Measurements from ENCODE around the gene HOXA3.
A peak's percentile ranks its signal among the peaks of the same experiment; 100 is the strongest.

Gene HOXA3

GRCh38 chr7:27174874-27175625 lies 22.7 kb upstream of the HOXA3 start:
- Histone ChIP-seq H3K79me2 (ENCODE audit: control insufficient read depth, insufficient read depth, low read length, unreplicated experiment) (no peaks in the 10 kb centered on the region), H3K27ac (ENCODE audit: low read depth, low read length) (no peak overlapping the region), H3K27me3 (ENCODE audit: insufficient read depth, low read length) (peaks cover 93% of the 10 kb centered on the region), H2AFZ (ENCODE audit: low read length, unreplicated experiment) (no peak overlapping the region), H3K36me3 (ENCODE audit: insufficient read depth, low read length) (no peaks in the 10 kb centered on the region), H3K4me1 (ENCODE audit: control insufficient read depth, insufficient read depth, low read length, unreplicated experiment) (peaks cover 3% of the 10 kb centered on the region), H3K4me3 (ENCODE audit: low read depth, low read length) (no peak overlapping the region)

GRCh38 chr7:27173956-27174873 lies 21.8 kb upstream of the HOXA3 start, which contains the start of gene HOXA10:
HOXA10 (minus strand) TSS chr7:27174320; CDS start chr7:27174306, 14 bp downstream.
- H3K4me3 ChIP-seq (ENCODE audit: low read depth, low read length): peak within 1 kb of the TSS; percentile 58

GRCh38 chr7:27173511-27173955 lies 21.1 kb upstream of the HOXA3 start:
- Histone ChIP-seq H3K27me3 (ENCODE audit: insufficient read depth, low read length) (peaks cover 94% of the 10 kb centered on the region), H3K4me3 (ENCODE audit: low read depth, low read length) (peak overlapping the region; percentile 58), H3K27ac (ENCODE audit: low read depth, low read length) (no peak overlapping the region)

More at GRCh38 chr7:27173956-27174873, 21.8 kb upstream of the HOXA3 start, which contains the start of gene HOXA10:
- Histone ChIP-seq H3K79me2 (ENCODE audit: control insufficient read depth, insufficient read depth, low read length, unreplicated experiment) (no peaks in the 10 kb centered on the region), H3K27ac (ENCODE audit: low read depth, low read length) (no peak within 1 kb of the TSS), H3K27me3 (ENCODE audit: insufficient read depth, low read length) (peaks cover 94% of the 10 kb centered on the region), H2AFZ (ENCODE audit: low read length, unreplicated experiment) (no peak within 1 kb of the TSS), H3K36me3 (ENCODE audit: insufficient read depth, low read length) (no peaks in the 10 kb centered on the region), H3K4me1 (ENCODE audit: control insufficient read depth, insufficient read depth, low read length, unreplicated experiment) (no peaks in the 10 kb centered on the region)

GRCh38 chr7:27172823-27173510 lies 20.6 kb upstream of the HOXA3 start:
- Histone ChIP-seq H3K27ac (ENCODE audit: low read depth, low read length) (no peak overlapping the region), H3K79me2 (ENCODE audit: control insufficient read depth, insufficient read depth, low read length, unreplicated experiment) (no peaks in the 10 kb centered on the region), H3K4me1 (ENCODE audit: control insufficient read depth, insufficient read depth, low read length, unreplicated experiment) (no peaks in the 10 kb centered on the region), H3K4me3 (ENCODE audit: low read depth, low read length) (peak overlapping the region; percentile 58), H3K27me3 (ENCODE audit: insufficient read depth, low read length) (peaks cover 94% of the 10 kb centered on the region), H3K36me3 (ENCODE audit: insufficient read depth, low read length) (no peaks in the 10 kb centered on the region), H2AFZ (ENCODE audit: low read length, unreplicated experiment) (no peak overlapping the region)

More at GRCh38 chr7:27173511-27173955, 21.1 kb upstream of the HOXA3 start:
- H3K36me3 ChIP-seq (ENCODE audit: insufficient read depth, low read length): no peaks in the 10 kb centered on the region
- H2AFZ ChIP-seq (ENCODE audit: low read length, unreplicated experiment): no peak overlapping the region
- H3K4me1 ChIP-seq (ENCODE audit: control insufficient read depth, insufficient read depth, low read length, unreplicated experiment): no peaks in the 10 kb centered on the region
- H3K79me2 ChIP-seq (ENCODE audit: control insufficient read depth, insufficient read depth, low read length, unreplicated experiment): no peaks in the 10 kb centered on the region

DNA sequence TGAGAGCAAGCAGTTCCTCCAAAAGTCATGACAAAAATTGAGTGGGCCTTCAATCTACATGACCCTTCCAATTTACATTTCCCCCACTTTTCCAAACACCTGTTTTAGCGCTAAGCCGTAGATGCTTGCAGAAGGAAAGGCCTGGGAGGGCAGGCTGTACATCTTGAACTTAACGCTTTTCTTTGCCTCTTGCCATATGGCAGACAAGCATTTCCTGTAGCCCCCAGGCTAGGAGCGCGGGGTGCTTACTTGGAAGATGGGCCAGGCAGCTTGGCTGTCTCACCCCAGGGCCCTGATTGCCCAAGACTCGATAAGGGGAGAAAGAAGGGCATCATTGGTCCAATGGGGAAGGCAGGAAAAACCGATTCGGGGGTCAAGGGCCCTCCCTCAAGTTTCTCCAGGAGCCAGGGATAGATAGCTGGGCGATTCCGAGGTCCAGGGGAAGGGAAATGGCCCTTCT lies 20.0 kb upstream of the HOXA3 start:
- H3K4me1 ChIP-seq (ENCODE audit: control insufficient read depth, insufficient read depth, low read length, unreplicated experiment): no peaks in the 10 kb centered on the region
- no peak overlapping the region for H3K27ac ChIP-seq (ENCODE audit: low read depth, low read length)
- peaks cover 96% of the 10 kb centered on the region for H3K27me3 ChIP-seq (ENCODE audit: insufficient read depth, low read length)
- no peak overlapping the region for H2AFZ ChIP-seq (ENCODE audit: low read length, unreplicated experiment)
- H3K4me3 ChIP-seq (ENCODE audit: low read depth, low read length): peak overlapping the region; percentile 58; the same call in 1 of the 2 replicates
- H3K36me3 ChIP-seq (ENCODE audit: insufficient read depth, low read length): no peaks in the 10 kb centered on the region
- H3K79me2 ChIP-seq (ENCODE audit: control insufficient read depth, insufficient read depth, low read length, unreplicated experiment): no peaks in the 10 kb centered on the region

DNA sequence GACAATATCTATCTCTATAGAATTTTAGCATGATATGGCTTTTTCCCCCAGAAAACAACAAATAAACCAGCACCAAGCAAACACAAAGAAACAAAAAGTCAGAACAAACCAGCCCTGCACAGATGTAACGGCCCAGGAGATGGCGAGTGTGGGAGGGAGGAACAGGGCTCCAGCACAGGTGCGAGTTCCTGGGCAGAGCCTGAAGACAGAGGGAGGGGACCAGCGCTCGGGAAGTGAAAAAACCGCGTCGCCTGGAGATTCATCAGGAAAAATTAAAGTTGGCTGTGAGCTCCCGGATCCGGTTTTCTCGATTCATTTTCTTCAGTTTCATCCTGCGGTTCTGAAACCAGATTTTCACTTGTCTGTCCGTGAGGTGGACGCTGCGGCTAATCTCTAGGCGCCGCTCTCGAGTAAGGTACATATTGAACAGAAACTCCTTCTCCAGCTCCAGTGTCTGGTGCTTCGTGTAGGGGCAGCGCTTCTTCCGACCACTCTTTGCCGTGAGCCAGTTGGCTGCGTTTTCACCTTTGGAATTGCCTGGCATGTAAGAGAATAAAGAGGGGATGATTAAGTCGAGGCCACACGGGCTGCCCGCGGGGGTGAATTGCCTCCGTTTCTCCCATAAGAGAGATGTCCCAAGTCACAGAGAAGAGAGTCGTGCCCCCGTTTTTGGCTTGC lies 19.4 kb upstream of the HOXA3 start:
- Histone ChIP-seq H3K27me3 (ENCODE audit: insufficient read depth, low read length) (peaks cover 99% of the 10 kb centered on the region), H3K36me3 (ENCODE audit: insufficient read depth, low read length) (no peaks in the 10 kb centered on the region), H3K4me3 (ENCODE audit: low read depth, low read length) (no peak overlapping the region), H3K4me1 (ENCODE audit: control insufficient read depth, insufficient read depth, low read length, unreplicated experiment) (no peaks in the 10 kb centered on the region), H2AFZ (ENCODE audit: low read length, unreplicated experiment) (no peak overlapping the region), H3K27ac (ENCODE audit: low read depth, low read length) (no peak overlapping the region), H3K79me2 (ENCODE audit: control insufficient read depth, insufficient read depth, low read length, unreplicated experiment) (no peaks in the 10 kb centered on the region)

- no peak overlapping the region for H3K4me3 ChIP-seq (ENCODE audit: low read depth, low read length)
These were observed 18.9 kb upstream of the HOXA3 start for GRCh38 chr7:27171325-27171636.

DNA sequence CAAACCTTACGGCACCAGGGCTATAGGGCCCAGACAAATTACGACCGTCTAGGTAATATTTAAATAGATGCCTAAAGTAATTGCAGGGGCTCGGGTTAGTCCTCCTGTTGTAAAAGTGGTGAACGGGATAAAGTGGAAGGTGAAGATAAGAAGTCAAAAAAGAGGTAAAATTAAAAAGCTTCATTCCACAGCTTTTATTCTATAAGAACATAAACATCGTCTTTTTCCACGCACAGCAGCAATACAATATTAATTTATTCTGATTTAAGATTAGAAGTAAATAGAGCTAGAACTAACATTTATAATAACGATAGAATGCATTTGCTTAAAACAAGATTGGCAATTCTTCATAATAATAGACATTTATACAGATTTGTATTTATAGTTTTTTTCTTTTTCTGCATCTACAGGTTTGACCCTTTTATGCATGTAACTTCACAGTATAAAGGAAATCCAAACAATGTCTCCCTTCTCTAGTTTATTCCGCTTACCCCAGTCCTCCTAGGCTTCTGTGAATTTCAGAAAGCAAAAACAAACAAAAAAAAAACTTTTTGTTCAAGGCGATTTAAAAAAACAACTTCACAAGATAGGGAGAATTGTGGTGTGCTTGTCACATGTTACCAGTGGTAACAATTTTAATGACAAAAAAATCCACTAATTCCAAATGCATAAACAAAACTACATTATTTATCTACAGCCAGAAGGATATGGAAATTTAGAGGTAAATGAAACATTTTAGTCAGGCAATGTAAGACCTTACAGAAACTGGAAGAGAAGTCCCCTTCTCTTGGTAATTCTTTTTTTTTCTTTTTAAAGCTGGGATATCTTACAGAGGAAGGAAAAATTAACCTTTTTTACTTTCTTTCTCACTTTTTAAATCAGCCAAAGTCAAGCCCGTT lies 18.3 kb upstream of the HOXA3 start:
- Histone ChIP-seq H3K4me3 (ENCODE audit: low read depth, low read length) (no peak overlapping the region), H3K79me2 (ENCODE audit: control insufficient read depth, insufficient read depth, low read length, unreplicated experiment) (no peaks in the 10 kb centered on the region), H3K27me3 (ENCODE audit: insufficient read depth, low read length) (peaks cover 99% of the 10 kb centered on the region)

More at GRCh38 chr7:27171325-27171636, 18.9 kb upstream of the HOXA3 start:
- no peaks in the 10 kb centered on the region for H3K4me1 ChIP-seq (ENCODE audit: control insufficient read depth, insufficient read depth, low read length, unreplicated experiment)
- no peaks in the 10 kb centered on the region for H3K36me3 ChIP-seq (ENCODE audit: insufficient read depth, low read length)
- H2AFZ ChIP-seq (ENCODE audit: low read length, unreplicated experiment): no peak overlapping the region
- peaks cover 99% of the 10 kb centered on the region for H3K27me3 ChIP-seq (ENCODE audit: insufficient read depth, low read length)
- H3K27ac ChIP-seq (ENCODE audit: low read depth, low read length): no peak overlapping the region
- H3K79me2 ChIP-seq (ENCODE audit: control insufficient read depth, insufficient read depth, low read length, unreplicated experiment): no peaks in the 10 kb centered on the region

GRCh38 chr7:27169658-27170425 lies 17.5 kb upstream of the HOXA3 start:
- no peaks in the 10 kb centered on the region for H3K79me2 ChIP-seq (ENCODE audit: control insufficient read depth, insufficient read depth, low read length, unreplicated experiment)
- H3K4me3 ChIP-seq (ENCODE audit: low read depth, low read length): no peak overlapping the region
- H3K27ac ChIP-seq (ENCODE audit: low read depth, low read length): no peak overlapping the region
- no peak overlapping the region for H2AFZ ChIP-seq (ENCODE audit: low read length, unreplicated experiment)
- H3K36me3 ChIP-seq (ENCODE audit: insufficient read depth, low read length): no peaks in the 10 kb centered on the region
- no peaks in the 10 kb centered on the region for H3K4me1 ChIP-seq (ENCODE audit: control insufficient read depth, insufficient read depth, low read length, unreplicated experiment)
- H3K27me3 ChIP-seq (ENCODE audit: insufficient read depth, low read length): peaks cover 99% of the 10 kb centered on the region

More for the DNA sequence above, 18.3 kb upstream of the HOXA3 start:
- no peak overlapping the region for H2AFZ ChIP-seq (ENCODE audit: low read length, unreplicated experiment)
- H3K27ac ChIP-seq (ENCODE audit: low read depth, low read length): no peak overlapping the region
- H3K36me3 ChIP-seq (ENCODE audit: insufficient read depth, low read length): no peaks in the 10 kb centered on the region
- H3K4me1 ChIP-seq (ENCODE audit: control insufficient read depth, insufficient read depth, low read length, unreplicated experiment): no peaks in the 10 kb centered on the region

Measured in ACC112 (cell line).